SU-DHL-6 (cell line): ENCODE measurements around the gene SOX3.

ENCODE experiments used
- CTCF ChIP-seq: fragments of 200-600 bp; sonication (generic); IDR thresholded peaks from one replicate; pipeline ENCODE4 v1.5.1; 2017; ENCODE audit warnings: antibody characterized with exemption, mild to moderate bottlenecking, low read length, moderate library complexity; ENCODE audit not compliant: insufficient read depth, poor library complexity, severe bottlenecking
- EZH2phosphoT487 ChIP-seq: fragments of 200-600 bp; sonication (generic), shearing (Covaris generic); conservative IDR thresholded peaks from 2 replicates; pipeline ENCODE4 v1.6.1; 2018; ENCODE audit warnings: mild to moderate bottlenecking, antibody characterized with exemption, low read length, moderate library complexity, mixed read lengths

- TF ChIP-seq CTCF (no peak), EZH2phosphoT487 (no peak)
These were observed 24.1 kb downstream of the SOX3 start for GRCh38 chrX:140480765-140481164.
